ENCODE data around the gene TMEM200B. TPM values are rescaled to one million over a fixed set of nuclear protein-coding genes. Genes with fewer than 3 reads are reported as not detected.
"Not testable (repeated sequence)": the region's sequence is repeated elsewhere in the genome, so short reads cannot be mapped to it uniquely, and the experiment has no call there.

The TMEM200B gene
- total and polyA plus RNA-seq, 4 donors, result 1.9 to 10.5 (median 4.7) TPM

DNA sequence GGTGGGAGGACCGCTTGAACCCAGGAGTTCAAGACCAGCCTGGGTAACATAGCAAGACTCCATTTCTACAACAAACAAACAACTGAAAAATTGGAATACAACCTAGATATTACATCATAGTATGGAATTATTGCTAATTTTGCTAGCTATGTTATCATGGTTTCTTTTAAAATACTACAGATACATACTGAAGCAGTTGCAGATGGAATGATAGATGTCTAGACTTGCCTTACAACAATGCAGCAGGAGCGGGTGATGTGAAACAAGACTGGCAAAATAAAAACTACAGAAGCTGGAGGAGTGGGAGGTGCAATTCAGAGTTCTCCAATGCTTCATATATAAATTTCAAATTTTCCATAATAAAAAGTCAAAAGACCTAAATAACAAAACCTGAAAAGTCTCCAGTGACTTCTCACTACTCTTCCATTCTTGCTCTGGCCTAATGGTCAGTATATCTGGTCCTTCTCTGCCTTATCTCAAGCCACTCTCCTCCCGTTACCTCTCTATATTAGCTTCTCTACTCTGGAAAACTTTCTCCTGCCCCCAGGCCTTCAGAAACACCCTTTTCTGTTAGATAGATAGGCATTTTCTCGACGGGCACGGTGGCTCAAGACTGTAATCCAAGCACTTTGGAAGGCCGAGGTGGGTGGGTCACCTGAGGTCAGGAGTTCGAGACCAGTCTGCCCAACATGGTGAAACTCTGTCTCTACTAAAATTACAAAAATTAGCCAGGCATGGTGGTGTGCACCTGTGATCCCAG, 28.5 kb upstream of the TMEM200B start:
- no peak overlapping the region for H3K9ac ChIP-seq (ENCODE audit: insufficient read depth in 1 of 2, low read length in 2 of 2)
- no peak overlapping the region for H3K4me3 ChIP-seq
- DNase-seq, result no peak
- 94 to 95% methylated on average over 8 of the region's 8 CpGs for WGBS, 2 donors
- TF ChIP-seq, protein P1, sequence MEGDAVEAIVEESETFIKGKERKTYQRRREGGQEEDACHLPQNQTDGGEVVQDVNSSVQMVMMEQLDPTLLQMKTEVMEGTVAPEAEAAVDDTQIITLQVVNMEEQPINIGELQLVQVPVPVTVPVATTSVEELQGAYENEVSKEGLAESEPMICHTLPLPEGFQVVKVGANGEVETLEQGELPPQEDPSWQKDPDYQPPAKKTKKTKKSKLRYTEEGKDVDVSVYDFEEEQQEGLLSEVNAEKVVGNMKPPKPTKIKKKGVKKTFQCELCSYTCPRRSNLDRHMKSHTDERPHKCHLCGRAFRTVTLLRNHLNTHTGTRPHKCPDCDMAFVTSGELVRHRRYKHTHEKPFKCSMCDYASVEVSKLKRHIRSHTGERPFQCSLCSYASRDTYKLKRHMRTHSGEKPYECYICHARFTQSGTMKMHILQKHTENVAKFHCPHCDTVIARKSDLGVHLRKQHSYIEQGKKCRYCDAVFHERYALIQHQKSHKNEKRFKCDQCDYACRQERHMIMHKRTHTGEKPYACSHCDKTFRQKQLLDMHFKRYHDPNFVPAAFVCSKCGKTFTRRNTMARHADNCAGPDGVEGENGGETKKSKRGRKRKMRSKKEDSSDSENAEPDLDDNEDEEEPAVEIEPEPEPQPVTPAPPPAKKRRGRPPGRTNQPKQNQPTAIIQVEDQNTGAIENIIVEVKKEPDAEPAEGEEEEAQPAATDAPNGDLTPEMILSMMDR (IDR thresholded peaks at IDR 0.05; ENCODE audit: control extremely low read depth, extremely low read depth), result no peak
- ATAC-seq (ENCODE audit: insufficient read depth, low FRiP score), result no peak
- no peak overlapping the region for H3K27ac ChIP-seq (ENCODE audit: low read depth in 1 of 2, low read length in 1 of 2)
- H3K9me3 ChIP-seq (ENCODE audit: control insufficient read depth in 4 of 4, insufficient read depth in 3 of 4, low read length in 3 of 4), result no peaks in the 10 kb centered on the region
- H3K4me1 ChIP-seq (ENCODE audit: control insufficient read depth in 5 of 5, insufficient read depth in 5 of 5, low read length in 5 of 5), result peaks cover 0 to 6% (median 4%) of the 10 kb centered on the region in 5 donors
- no peaks in the 10 kb centered on the region for H3K27me3 ChIP-seq (ENCODE audit: control insufficient read depth in 3 of 3, insufficient read depth in 3 of 3, low read length in 2 of 3)
- H3K36me3 ChIP-seq (ENCODE audit: control insufficient read depth in 4 of 4, insufficient read depth in 4 of 4, low read length in 4 of 4), result peaks cover 40 to 62% (median 55%) of the 10 kb centered on the region in 4 donors

DNA sequence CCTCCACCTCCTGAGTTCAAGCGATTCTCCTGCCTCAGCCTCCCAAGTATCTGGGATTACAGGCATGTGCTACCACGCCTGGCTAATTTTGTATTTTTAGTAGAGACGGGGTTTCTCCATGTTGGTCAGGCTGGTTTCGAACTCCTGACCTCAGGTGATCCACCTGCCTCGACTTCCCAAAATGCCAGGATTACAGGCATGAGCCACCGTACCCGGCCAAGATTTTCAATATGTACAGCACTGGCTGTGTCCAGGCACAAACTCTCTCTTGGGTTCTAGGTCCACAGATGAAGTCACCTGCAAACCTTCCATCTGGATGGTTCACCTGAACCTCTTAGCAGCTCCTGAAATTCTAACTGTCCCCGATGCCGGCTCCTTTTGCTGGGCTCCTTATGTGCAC, 26.6 kb upstream of the TMEM200B start:
- not testable (repeated sequence) for H3K27ac ChIP-seq (ENCODE audit: low read depth in 1 of 2, low read length in 1 of 2); DNase-seq; H3K9me3 ChIP-seq (ENCODE audit: control insufficient read depth in 4 of 4, insufficient read depth in 3 of 4, low read length in 3 of 4); H3K4me1 ChIP-seq (ENCODE audit: control insufficient read depth in 5 of 5, insufficient read depth in 5 of 5, low read length in 5 of 5); H3K9ac ChIP-seq (ENCODE audit: insufficient read depth in 1 of 2, low read length in 2 of 2); ATAC-seq (ENCODE audit: insufficient read depth, low FRiP score); H3K27me3 ChIP-seq (ENCODE audit: control insufficient read depth in 3 of 3, insufficient read depth in 3 of 3, low read length in 2 of 3); H3K4me3 ChIP-seq
- 97% methylated on average over 9 of the region's 9 CpGs for WGBS, 2 donors
- H3K36me3 ChIP-seq (ENCODE audit: control insufficient read depth in 4 of 4, insufficient read depth in 4 of 4, low read length in 4 of 4), result peaks cover 49 to 65% (median 58%) of the 10 kb centered on the region in 4 donors

DNA sequence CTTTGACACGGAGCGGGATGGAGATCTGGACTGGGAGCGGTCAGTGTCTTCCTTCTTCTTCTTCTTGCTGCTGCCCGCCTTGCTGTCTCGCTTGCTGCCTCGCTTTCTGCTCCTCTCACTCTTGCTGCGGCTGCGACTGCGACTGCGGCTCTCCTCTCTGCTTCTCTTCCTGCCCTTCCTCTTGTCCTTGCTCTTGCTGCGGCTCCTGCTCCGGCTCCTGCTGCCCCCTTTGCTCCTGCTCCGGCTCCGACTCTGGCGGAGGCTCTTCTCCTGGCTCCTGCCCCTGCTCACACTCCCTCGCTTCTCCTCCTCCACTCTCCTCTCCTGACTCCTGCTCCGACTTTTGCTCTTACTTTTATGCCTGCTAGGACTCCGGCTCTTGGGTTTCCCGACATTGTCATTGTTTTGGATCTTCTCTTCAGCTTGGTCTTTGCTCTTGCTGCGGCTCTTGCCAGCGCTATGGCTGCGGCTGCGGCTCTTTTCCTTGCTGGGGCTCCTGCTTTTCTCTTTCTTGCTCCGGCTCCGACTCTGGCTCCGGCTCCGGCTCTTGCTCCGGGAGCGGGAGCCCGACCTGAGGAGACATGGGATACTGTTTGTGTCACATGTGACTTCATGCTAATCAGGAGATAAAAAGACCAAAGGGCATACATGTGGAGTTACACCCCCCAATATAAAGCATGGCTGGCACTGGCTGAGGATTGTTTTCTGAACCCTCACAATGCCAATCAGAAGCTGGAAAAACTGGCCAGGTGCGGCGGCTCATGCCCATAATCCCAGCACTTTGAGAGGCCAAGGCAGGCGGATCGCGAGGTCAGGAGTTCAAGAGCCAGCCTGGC, 25.2 kb upstream of the TMEM200B start:
- Histone ChIP-seq H3K9ac (ENCODE audit: insufficient read depth in 1 of 2, low read length in 2 of 2) (no peak overlapping the region), H3K4me1 (ENCODE audit: control insufficient read depth in 5 of 5, insufficient read depth in 5 of 5, low read length in 5 of 5) (no peaks in the 10 kb centered on the region), H3K36me3 (ENCODE audit: control insufficient read depth in 4 of 4, insufficient read depth in 4 of 4, low read length in 4 of 4) (peaks cover 45 to 55% (median 50%) of the 10 kb centered on the region in 4 donors), H3K27ac (ENCODE audit: low read depth in 1 of 2, low read length in 1 of 2) (no peak overlapping the region), H3K27me3 (ENCODE audit: control insufficient read depth in 3 of 3, insufficient read depth in 3 of 3, low read length in 2 of 3) (no peaks in the 10 kb centered on the region), H3K9me3 (ENCODE audit: control insufficient read depth in 4 of 4, insufficient read depth in 3 of 4, low read length in 3 of 4) (no peaks in the 10 kb centered on the region), H3K4me3 (no peak overlapping the region)
- DNase-seq (no peak), ATAC-seq (ENCODE audit: insufficient read depth, low FRiP score) (no peak)
- 96 to 97% methylated on average over 35 of the region's 35 CpGs for WGBS, 2 donors
- TF ChIP-seq, protein P1 (IDR thresholded peaks at IDR 0.05; ENCODE audit: control extremely low read depth, extremely low read depth), result no peak
